ENCODE measurements around the gene UFC1. TPM values are rescaled to one million over a fixed set of nuclear protein-coding genes. Genes with fewer than 3 reads are reported as not detected.
A peak's percentile ranks its signal among the peaks of the same experiment; 100 is the strongest.

UFC1 gene
- total RNA-seq, 5 donors from 2014 or later (not counting 1 experiment from before 2014, with no cell fraction given): 82.9 to 109 (median 93.8) TPM

- Histone ChIP-seq H3K27me3 (replicated peaks in 1 of 2; ENCODE audit: control insufficient read depth in 2 of 2, extremely low read depth in 1 of 2, insufficient read depth in 2 of 2, low read length in 1 of 2) (no peaks in the 10 kb centered on the region), H3K4me3 (ENCODE audit: control insufficient read depth in 1 of 2, extremely low read depth in 1 of 2, low read length in 1 of 2) (peak overlapping the region; percentile 78 to 97), H3K36me3 (ENCODE audit: control insufficient read depth in 2 of 2, extremely low read depth in 1 of 2, insufficient read depth in 1 of 2, low read length in 1 of 2) (peaks cover 0 to 14% of the 10 kb centered on the region in 2 donors), H3K27ac (ENCODE audit: low read length) (peak overlapping the region; percentile 86), H3K9me3 (no peaks in the 10 kb centered on the region), H3K4me1 (ENCODE audit: control insufficient read depth in 1 of 2, extremely low read depth in 1 of 2, insufficient read depth in 2 of 2, low read length in 2 of 2) (peaks cover 34 to 39% of the 10 kb centered on the region in 2 experiments)
- Mint-ChIP-seq H3K4me3 (no peak overlapping the region), H3K27ac (peak overlapping the region; percentile 90 to 94), H3K27me3 (no peaks in the 10 kb centered on the region), H3K36me3 (peaks cover 20% of the 10 kb centered on the region), H3K9me3 (no peaks in the 10 kb centered on the region), H3K4me1 (peaks cover 54 to 57% (median 56%) of the 10 kb centered on the region in 3 donors)
- peak in 2 of 35 experiments; percentile 10 to 51 for DNase-seq
- ATAC-seq (replicated peaks in 1 of 4): no peak
- ChIA-PET POLR2A (interaction anchor here (0.6 to 2.5 kb wide), 9 partner anchors 14 to 111 kb away, joined by 3 to 18 read pairs (median 4); partner anchors contain the start of genes F11R (in 2 of the 2), NIT1 (in 1 of the 2), PFDN2 (in 1 of the 2) and UFC1 (in 1 of the 2)), CTCF (interaction anchor here (0.6 to 2.0 kb wide), 10 partner anchors 10 to 127 kb away, joined by 3 to 11 read pairs (median 6); partner anchors contain the start of genes PPOX (in 2 of the 2), ARHGAP30 (in 1 of the 2), KLHDC9 (in 1 of the 2) and PCP4L1 (in 1 of the 2))
- WGBS (ENCODE audit: insufficient coverage): 2% methylated on average over 17 of the region's 22 CpGs
Observed at GRCh38 chr1:161131523-161132409, 22.0 kb upstream of the UFC1 start.

- H3K27me3 Mint-ChIP-seq: no peaks in the 10 kb centered on the region
- H3K27ac Mint-ChIP-seq: peak within 1 kb of the TSS; percentile 90 to 94
- no peaks in the 10 kb centered on the region for H3K9me3 Mint-ChIP-seq
- peaks cover 0 to 8% of the 10 kb centered on the region in 2 donors for H3K36me3 ChIP-seq (ENCODE audit: control insufficient read depth in 2 of 2, extremely low read depth in 1 of 2, insufficient read depth in 1 of 2, low read length in 1 of 2)
- peaks cover 13% of the 10 kb centered on the region for H3K36me3 Mint-ChIP-seq
- POLR2A ChIA-PET: interaction anchor here (0.6 to 2.5 kb wide), 12 partner anchors 12 to 112 kb away, joined by 3 to 18 read pairs (median 4); partner anchors contain the start of genes F11R (in 2 of the 2), NIT1 (in 1 of the 2), PFDN2 (in 1 of the 2) and TOMM40L (in 1 of the 2)
- peak; percentile 94 to 96 (median 95) for ATAC-seq (replicated peaks in 1 of 4)
- no peak within 1 kb of the TSS for H3K4me3 Mint-ChIP-seq
- peaks cover 34 to 38% of the 10 kb centered on the region in 2 experiments for H3K4me1 ChIP-seq (ENCODE audit: control insufficient read depth in 1 of 2, extremely low read depth in 1 of 2, insufficient read depth in 2 of 2, low read length in 2 of 2)
- no peaks in the 10 kb centered on the region for H3K27me3 ChIP-seq (replicated peaks in 1 of 2; ENCODE audit: control insufficient read depth in 2 of 2, extremely low read depth in 1 of 2, insufficient read depth in 2 of 2, low read length in 1 of 2)
- CTCF ChIA-PET: interaction anchor here (0.6 to 2.0 kb wide), 12 partner anchors 11 to 93 kb away, joined by 3 to 11 read pairs (median 5); partner anchors contain the start of genes PPOX (in 2 of the 2), ARHGAP30 (in 1 of the 2), B4GALT3 (in 1 of the 2) and KLHDC9 (in 1 of the 2)
- H3K4me3 ChIP-seq (ENCODE audit: control insufficient read depth in 1 of 2, extremely low read depth in 1 of 2, low read length in 1 of 2): peak within 1 kb of the TSS; percentile 94 to 97
- DNase-seq: peak; percentile 78 to 94 (median 87)
- H3K9me3 ChIP-seq: no peaks in the 10 kb centered on the region
- WGBS (ENCODE audit: insufficient coverage): under 1% methylated on average over 56 of the region's 68 CpGs
- peaks cover 45 to 50% (median 47%) of the 10 kb centered on the region in 3 donors for H3K4me1 Mint-ChIP-seq
- H3K27ac ChIP-seq (ENCODE audit: low read length): peak within 1 kb of the TSS; percentile 89
Observed at GRCh38 chr1:161132410-161133219, 21.2 kb upstream of the UFC1 start, which contains the start of gene DEDD. Gene DEDD (minus strand): TSS chr1:161132667. CDS start chr1:161124462, 8,205 bp downstream.

GRCh38 chr1:161133220-161133740 is 20.5 kb upstream of the UFC1 start:
- ChIA-PET CTCF (interaction anchor here (0.8 to 2.0 kb wide), 10 partner anchors 10 to 93 kb away, joined by 3 to 11 read pairs (median 6); partner anchors contain the start of genes PPOX (in 2 of the 2), ARHGAP30 (in 1 of the 2), B4GALT3 (in 1 of the 2) and NIT1 (in 1 of the 2)), POLR2A (interaction anchor here (0.6 to 2.5 kb wide), 10 partner anchors 12 to 112 kb away, joined by 3 to 18 read pairs (median 6); partner anchors contain the start of genes F11R (in 2 of the 2), NIT1 (in 1 of the 2), PFDN2 (in 1 of the 2) and TOMM40L (in 1 of the 2))
- Mint-ChIP-seq H3K27ac (no peak overlapping the region), H3K4me1 (peaks cover 38 to 45% (median 42%) of the 10 kb centered on the region in 3 donors), H3K4me3 (no peak overlapping the region), H3K36me3 (peaks cover 9% of the 10 kb centered on the region), H3K9me3 (no peaks in the 10 kb centered on the region), H3K27me3 (no peaks in the 10 kb centered on the region)
- 8% methylated on average over 11 of the region's 11 CpGs for WGBS (ENCODE audit: insufficient coverage)
- Histone ChIP-seq H3K27me3 (replicated peaks in 1 of 2; ENCODE audit: control insufficient read depth in 2 of 2, extremely low read depth in 1 of 2, insufficient read depth in 2 of 2, low read length in 1 of 2) (no peaks in the 10 kb centered on the region), H3K4me3 (ENCODE audit: control insufficient read depth in 1 of 2, extremely low read depth in 1 of 2, low read length in 1 of 2) (peak overlapping the region; percentile 94 to 97), H3K4me1 (ENCODE audit: control insufficient read depth in 1 of 2, extremely low read depth in 1 of 2, insufficient read depth in 2 of 2, low read length in 2 of 2) (peaks cover 33 to 34% of the 10 kb centered on the region in 2 experiments), H3K27ac (ENCODE audit: low read length) (peak overlapping the region; percentile 89), H3K9me3 (no peaks in the 10 kb centered on the region), H3K36me3 (ENCODE audit: control insufficient read depth in 2 of 2, extremely low read depth in 1 of 2, insufficient read depth in 1 of 2, low read length in 1 of 2) (peaks cover 0 to 3% of the 10 kb centered on the region in 2 donors)
- no peak for DNase-seq
- ATAC-seq (replicated peaks in 1 of 4): peak in 2 of 4 experiments; percentile 1 to 2

- no peak overlapping the region for H3K27ac ChIP-seq (ENCODE audit: low read length)
- Mint-ChIP-seq H3K9me3 (no peaks in the 10 kb centered on the region), H3K4me1 (peaks cover 0 to 11% (median 10%) of the 10 kb centered on the region in 3 donors), H3K27ac (no peak overlapping the region), H3K4me3 (no peak overlapping the region), H3K36me3 (peaks cover 4% of the 10 kb centered on the region), H3K27me3 (no peaks in the 10 kb centered on the region)
- no peak for DNase-seq
- CTCF ChIA-PET: interaction anchor here in 1 of 2 donors (0.5 to 1.5 kb wide), 4 partner anchors 10 to 86 kb away, joined by 3 to 12 read pairs (median 4); no protein-coding TSS in a partner anchor
- H3K4me1 ChIP-seq (ENCODE audit: control insufficient read depth in 1 of 2, extremely low read depth in 1 of 2, insufficient read depth in 2 of 2, low read length in 2 of 2): peaks cover 10 to 14% of the 10 kb centered on the region in 2 experiments
- no peak for ATAC-seq (replicated peaks in 1 of 4)
- H3K9me3 ChIP-seq: no peaks in the 10 kb centered on the region
- H3K36me3 ChIP-seq (ENCODE audit: control insufficient read depth in 2 of 2, extremely low read depth in 1 of 2, insufficient read depth in 1 of 2, low read length in 1 of 2): no peaks in the 10 kb centered on the region
- POLR2A ChIA-PET: no interaction called here
- WGBS (ENCODE audit: insufficient coverage): 90% methylated on average over 2 of the region's 3 CpGs
- no peak overlapping the region for H3K4me3 ChIP-seq (ENCODE audit: control insufficient read depth in 1 of 2, extremely low read depth in 1 of 2, low read length in 1 of 2)
- no peaks in the 10 kb centered on the region for H3K27me3 ChIP-seq (replicated peaks in 1 of 2; ENCODE audit: control insufficient read depth in 2 of 2, extremely low read depth in 1 of 2, insufficient read depth in 2 of 2, low read length in 1 of 2)
Observed at GRCh38 chr1:161137881-161138280, 15.9 kb upstream of the UFC1 start.

GRCh38 chr1:161138431-161138830 is 15.3 kb upstream of the UFC1 start:
- H3K27ac ChIP-seq (ENCODE audit: low read length): no peak overlapping the region
- no peak for ATAC-seq (replicated peaks in 1 of 4)
- CTCF ChIA-PET: interaction anchor here (0.5 to 1.5 kb wide), 5 partner anchors 11 to 86 kb away, joined by 3 to 12 read pairs (median 3); partner anchors contain the start of gene ADAMTS4 (in 1 of the 2)

More at GRCh38 chr1:161138431-161138830, 15.3 kb upstream of the UFC1 start:
- POLR2A ChIA-PET: no interaction called here
- H3K4me3 ChIP-seq (ENCODE audit: control insufficient read depth in 1 of 2, extremely low read depth in 1 of 2, low read length in 1 of 2): no peak overlapping the region
- H3K36me3 Mint-ChIP-seq: peaks cover 4% of the 10 kb centered on the region
- H3K36me3 ChIP-seq (ENCODE audit: control insufficient read depth in 2 of 2, extremely low read depth in 1 of 2, insufficient read depth in 1 of 2, low read length in 1 of 2): no peaks in the 10 kb centered on the region
- no peak overlapping the region for H3K4me3 Mint-ChIP-seq
- peaks cover 9 to 10% of the 10 kb centered on the region in 2 experiments for H3K4me1 ChIP-seq (ENCODE audit: control insufficient read depth in 1 of 2, extremely low read depth in 1 of 2, insufficient read depth in 2 of 2, low read length in 2 of 2)
- no peaks in the 10 kb centered on the region for H3K9me3 ChIP-seq
- no peaks in the 10 kb centered on the region for H3K27me3 ChIP-seq (replicated peaks in 1 of 2; ENCODE audit: control insufficient read depth in 2 of 2, extremely low read depth in 1 of 2, insufficient read depth in 2 of 2, low read length in 1 of 2)
- 100% methylated on average over 1 of the region's 1 CpG for WGBS (ENCODE audit: insufficient coverage)
- H3K4me1 Mint-ChIP-seq: peaks cover 0 to 11% (median 10%) of the 10 kb centered on the region in 3 donors
- H3K27ac Mint-ChIP-seq: peak overlapping the region; percentile 62
- no peak for DNase-seq
- H3K27me3 Mint-ChIP-seq: no peaks in the 10 kb centered on the region
- no peaks in the 10 kb centered on the region for H3K9me3 Mint-ChIP-seq

Data from T-cell (primary cell).